Measurements from ENCODE around the gene MYO5A. TPM values are rescaled to one million over a fixed set of nuclear protein-coding genes. Genes with fewer than 3 reads are reported as not detected.

The MYO5A gene
- total and polyA plus RNA-seq, 10 of the 15 experiments (the other 5 are each of a cell fraction or from before 2014, with no cell fraction given), result 4.2 to 42.9 (median 31.1) TPM

- H3K9me3 ChIP-seq (replicated peaks; ENCODE audit: control insufficient read depth, insufficient read depth, low read length), result no peaks in the 10 kb centered on the region
- POLR2A ChIA-PET, result no interaction called here
- H3K4me1 ChIP-seq (ENCODE audit: control insufficient read depth, insufficient read depth, low read length), result no peaks in the 10 kb centered on the region
- no peak overlapping the region for H3K9ac ChIP-seq (ENCODE audit: control insufficient read depth, insufficient read depth, low read length)
- no peaks in the 10 kb centered on the region for H3K27me3 ChIP-seq (replicated peaks in 1 of 2; ENCODE audit: control insufficient read depth in 2 of 2, insufficient read depth in 2 of 2, low read length in 1 of 2)
- H3K4me2 ChIP-seq (ENCODE audit: control insufficient read depth, insufficient read depth), result no peak overlapping the region
- FAIRE-seq (no peak), DNase-seq (ENCODE audit: low read depth, low spot score) (no peak), ATAC-seq (no peak)
- no peaks in the 10 kb centered on the region for H3K36me3 ChIP-seq (ENCODE audit: control insufficient read depth in 2 of 2, insufficient read depth in 2 of 2, low read length in 1 of 2)
- intact Hi-C loops (cut with micrococcal nuclease; ENCODE audit: unreplicated experiment), result no loop called here
- CTCF ChIA-PET, result no interaction called here
- peaks cover 15% of the 10 kb centered on the region for H3K79me2 ChIP-seq (ENCODE audit: control insufficient read depth, insufficient read depth, low read length)
- in situ Hi-C loops (cut with MboI), result no loop called here
- BruUV-seq (replicated peaks), result no TSS peak
- SMC1A ChIA-PET (ENCODE audit: uncharacterized antibody, unreplicated experiment), result interaction anchor here (0.9 kb wide), 2 partner anchors 9 to 48 kb away, joined by 3 read pairs; no protein-coding TSS in a partner anchor
- H2AFZ ChIP-seq (ENCODE audit: control insufficient read depth, low read depth, low read length), result no peak overlapping the region
- no peak overlapping the region for H3K27ac ChIP-seq (ENCODE audit: control insufficient read depth, insufficient read depth)
- no peak overlapping the region for H3K4me3 ChIP-seq
- RAD21 ChIA-PET (ENCODE audit: unreplicated experiment), result no interaction called here
- H4K20me1 ChIP-seq (ENCODE audit: control insufficient read depth, insufficient read depth), result no peaks in the 10 kb centered on the region
- 54% methylated on average over 2 of the region's 2 CpGs for WGBS (ENCODE audit: insufficient coverage, insufficient replicate concordance, low lambda C conversion rate, missing lambda C conversion rate)
- TF ChIP-seq HDAC2 (IDR thresholded peaks at IDR 0.05) (no peak), FOS (IDR thresholded peaks at IDR 0.05; ENCODE audit: borderline replicate concordance, extremely low read depth, insufficient read length) (no peak), BRCA1 (IDR thresholded peaks at IDR 0.05; ENCODE audit: low read depth, low read length) (no peak), BMI1 (IDR thresholded peaks at IDR 0.05; ENCODE audit: borderline replicate concordance) (no peak), ESRRA (IDR thresholded peaks at IDR 0.05; ENCODE audit: low read length) (no peak), TAF1 (IDR thresholded peaks at IDR 0.05; ENCODE audit: borderline replicate concordance, low read depth, low read length) (no peak), STAT1 (conservative IDR thresholded peaks at IDR 0.05) (no peak), KDM1A (IDR thresholded peaks at IDR 0.05; ENCODE audit: borderline replicate concordance) (no peak), IKZF1 (conservative IDR thresholded peaks at IDR 0.05) (no peak), CREB1 (IDR thresholded peaks at IDR 0.05; ENCODE audit: low read depth) (no peak), SMAD1 (IDR thresholded peaks at IDR 0.05; ENCODE audit: low read depth, partially characterized antibody) (no peak), ZNF207 (IDR thresholded peaks at IDR 0.05; ENCODE audit: borderline replicate concordance) (no peak)
- TF ChIP-seq, protein P1, sequence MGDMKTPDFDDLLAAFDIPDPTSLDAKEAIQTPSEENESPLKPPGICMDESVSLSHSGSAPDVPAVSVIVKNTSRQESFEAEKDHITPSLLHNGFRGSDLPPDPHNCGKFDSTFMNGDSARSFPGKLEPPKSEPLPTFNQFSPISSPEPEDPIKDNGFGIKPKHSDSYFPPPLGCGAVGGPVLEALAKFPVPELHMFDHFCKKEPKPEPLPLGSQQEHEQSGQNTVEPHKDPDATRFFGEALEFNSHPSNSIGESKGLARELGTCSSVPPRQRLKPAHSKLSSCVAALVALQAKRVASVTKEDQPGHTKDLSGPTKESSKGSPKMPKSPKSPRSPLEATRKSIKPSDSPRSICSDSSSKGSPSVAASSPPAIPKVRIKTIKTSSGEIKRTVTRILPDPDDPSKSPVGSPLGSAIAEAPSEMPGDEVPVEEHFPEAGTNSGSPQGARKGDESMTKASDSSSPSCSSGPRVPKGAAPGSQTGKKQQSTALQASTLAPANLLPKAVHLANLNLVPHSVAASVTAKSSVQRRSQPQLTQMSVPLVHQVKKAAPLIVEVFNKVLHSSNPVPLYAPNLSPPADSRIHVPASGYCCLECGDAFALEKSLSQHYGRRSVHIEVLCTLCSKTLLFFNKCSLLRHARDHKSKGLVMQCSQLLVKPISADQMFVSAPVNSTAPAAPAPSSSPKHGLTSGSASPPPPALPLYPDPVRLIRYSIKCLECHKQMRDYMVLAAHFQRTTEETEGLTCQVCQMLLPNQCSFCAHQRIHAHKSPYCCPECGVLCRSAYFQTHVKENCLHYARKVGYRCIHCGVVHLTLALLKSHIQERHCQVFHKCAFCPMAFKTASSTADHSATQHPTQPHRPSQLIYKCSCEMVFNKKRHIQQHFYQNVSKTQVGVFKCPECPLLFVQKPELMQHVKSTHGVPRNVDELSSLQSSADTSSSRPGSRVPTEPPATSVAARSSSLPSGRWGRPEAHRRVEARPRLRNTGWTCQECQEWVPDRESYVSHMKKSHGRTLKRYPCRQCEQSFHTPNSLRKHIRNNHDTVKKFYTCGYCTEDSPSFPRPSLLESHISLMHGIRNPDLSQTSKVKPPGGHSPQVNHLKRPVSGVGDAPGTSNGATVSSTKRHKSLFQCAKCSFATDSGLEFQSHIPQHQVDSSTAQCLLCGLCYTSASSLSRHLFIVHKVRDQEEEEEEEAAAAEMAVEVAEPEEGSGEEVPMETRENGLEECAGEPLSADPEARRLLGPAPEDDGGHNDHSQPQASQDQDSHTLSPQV (IDR thresholded peaks at IDR 0.05), result no peak
- TF ChIP-seq, protein P2, sequence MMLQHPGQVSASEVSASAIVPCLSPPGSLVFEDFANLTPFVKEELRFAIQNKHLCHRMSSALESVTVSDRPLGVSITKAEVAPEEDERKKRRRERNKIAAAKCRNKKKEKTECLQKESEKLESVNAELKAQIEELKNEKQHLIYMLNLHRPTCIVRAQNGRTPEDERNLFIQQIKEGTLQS (IDR thresholded peaks at IDR 0.05; ENCODE audit: borderline replicate concordance, extremely low read depth, low read depth, low read length), result no peak
- TF ChIP-seq, protein P3, sequence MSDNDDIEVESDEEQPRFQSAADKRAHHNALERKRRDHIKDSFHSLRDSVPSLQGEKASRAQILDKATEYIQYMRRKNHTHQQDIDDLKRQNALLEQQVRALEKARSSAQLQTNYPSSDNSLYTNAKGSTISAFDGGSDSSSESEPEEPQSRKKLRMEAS (IDR thresholded peaks at IDR 0.05; ENCODE audit: low read depth, low read length), result no peak
- TF ChIP-seq, protein P4, sequence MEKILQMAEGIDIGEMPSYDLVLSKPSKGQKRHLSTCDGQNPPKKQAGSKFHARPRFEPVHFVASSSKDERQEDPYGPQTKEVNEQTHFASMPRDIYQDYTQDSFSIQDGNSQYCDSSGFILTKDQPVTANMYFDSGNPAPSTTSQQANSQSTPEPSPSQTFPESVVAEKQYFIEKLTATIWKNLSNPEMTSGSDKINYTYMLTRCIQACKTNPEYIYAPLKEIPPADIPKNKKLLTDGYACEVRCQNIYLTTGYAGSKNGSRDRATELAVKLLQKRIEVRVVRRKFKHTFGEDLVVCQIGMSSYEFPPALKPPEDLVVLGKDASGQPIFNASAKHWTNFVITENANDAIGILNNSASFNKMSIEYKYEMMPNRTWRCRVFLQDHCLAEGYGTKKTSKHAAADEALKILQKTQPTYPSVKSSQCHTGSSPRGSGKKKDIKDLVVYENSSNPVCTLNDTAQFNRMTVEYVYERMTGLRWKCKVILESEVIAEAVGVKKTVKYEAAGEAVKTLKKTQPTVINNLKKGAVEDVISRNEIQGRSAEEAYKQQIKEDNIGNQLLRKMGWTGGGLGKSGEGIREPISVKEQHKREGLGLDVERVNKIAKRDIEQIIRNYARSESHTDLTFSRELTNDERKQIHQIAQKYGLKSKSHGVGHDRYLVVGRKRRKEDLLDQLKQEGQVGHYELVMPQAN (conservative IDR thresholded peaks at IDR 0.05), result no peak
Measured at GRCh38 chr15:52515343-52515742, 13.3 kb downstream of the MYO5A start.
